A549 (cell line): Measurements from ENCODE around the gene PSMD12. TPM values are rescaled to one million over a fixed set of nuclear protein-coding genes. Genes with fewer than 3 reads are reported as not detected.

Source experiments
- ATAC-seq, 2 experiments: fragments of 200-7000 bp in 1 of 2; fragments of >200 bp in 1 of 2; cut with Nextera tagmentation in 1 of 2; cut with Tn5 transposase in 1 of 2; 3 replicates each; pipeline versions ENCODE4 v1.8.0 to v1.9.1; 2018 to 2020; ENCODE audit warnings: mild to moderate bottlenecking in 1 of 2, moderate library complexity in 1 of 2
- CTCF ChIA-PET: fragments of 300-600 bp; sonication (Branson Sonifier 250); formaldehyde crosslinking; extraction: SDS; loops from one replicate; lab custom pipeline; 2021; ENCODE audit warnings: antibody characterized with exemption, inconsistent platforms; lab: Yijun Ruan, JAX
- POLR2A ChIA-PET: fragments of 350-600 bp; formaldehyde crosslinking; extraction: SDS; loops from one replicate; lab custom pipeline; 2021; ENCODE audit warnings: antibody characterized with exemption, inconsistent platforms; lab: Yijun Ruan, JAX
- DNase-seq, 2 experiments: peaks; one replicate each; pipeline versions ENCODE4 v3.0.0 to v3.0.0-alpha.2; 2011 to 2016; ENCODE audit warnings: low read depth in 1 of 2, low spot score in 1 of 2
- FAIRE-seq: peaks from 2 replicates; lab custom pipeline; 2011; peaks lifted over from hg19 to GRCh38; lab: Jason Lieb, UNC
- H3K27ac ChIP-seq, 2 experiments: fragments of >200 bp; sonication (Bioruptor Twin); formaldehyde crosslinking; 3 replicates each; pipeline ENCODE4 v1.5.1; 2016 to 2017
- H3K4me1 ChIP-seq: fragments of >200 bp; sonication (Bioruptor Twin); formaldehyde crosslinking; 3 replicates; pipeline ENCODE4 v1.6.1; 2016
- H3K4me2 ChIP-seq: fragments of >200 bp; sonication (Bioruptor Twin); formaldehyde crosslinking; 3 replicates; pipeline ENCODE4 v1.6.1; 2016
- H3K4me3 ChIP-seq: fragments of >200 bp; sonication (Bioruptor Twin); formaldehyde crosslinking; 3 replicates; pipeline ENCODE4 v1.5.1; 2016
- H3K9me3 ChIP-seq: fragments of >200 bp; sonication (Bioruptor Twin); formaldehyde crosslinking; 3 replicates; pipeline ENCODE4 v1.6.1; 2016
- CBX8 ChIP-seq: fragments of 200-600 bp; sonication (generic); IDR thresholded peaks from 2 replicates; pipeline ENCODE4 v1.6.1; 2016
- EP300 ChIP-seq, 2 experiments: fragments of >200 bp; sonication (Bioruptor Twin); formaldehyde crosslinking; IDR thresholded peaks; 2 replicates in 1 of 2; 3 replicates in 1 of 2; pipeline ENCODE4 v1.6.1; 2016 to 2017
- ESRRA ChIP-seq: fragments of 150-350 bp; IDR thresholded peaks from 2 replicates; pipeline ENCODE4 v1.6.1; 2014; ENCODE audit warnings: mild to moderate bottlenecking, low read length, borderline replicate concordance
- FOSB ChIP-seq: fragments of 250-450 bp; sonication (Bioruptor Pico); IDR thresholded peaks from 2 replicates; pipeline ENCODE4 v1.5.0; 2020; ENCODE audit warnings: mild to moderate bottlenecking, moderate library complexity
- GATA3 ChIP-seq: IDR thresholded peaks from 2 replicates; pipeline ENCODE4 v1.6.1; 2012; ENCODE audit warnings: borderline replicate concordance
- HDAC2 ChIP-seq: fragments of 200-600 bp; sonication (generic); IDR thresholded peaks from 2 replicates; pipeline ENCODE4 v1.6.1; 2016
- HEYL ChIP-seq: fragments of 250-450 bp; sonication (Bioruptor Pico); IDR thresholded peaks from 2 replicates; pipeline ENCODE4 v1.8.0; 2021; ENCODE audit warnings: mild to moderate bottlenecking, moderate library complexity
- HOXB13 ChIP-seq: fragments of 250-450 bp; sonication (Bioruptor Pico); IDR thresholded peaks from 2 replicates; pipeline ENCODE4 v1.5.0; 2020; ENCODE audit warnings: low read depth, mild to moderate bottlenecking, moderate library complexity
- HOXB5 ChIP-seq: fragments of 250-450 bp; sonication (Bioruptor Pico); IDR thresholded peaks from 2 replicates; pipeline ENCODE4 v1.5.0; 2020; ENCODE audit warnings: mild to moderate bottlenecking, moderate library complexity
- JUN ChIP-seq, 2 experiments: fragments of >200 bp; sonication (Bioruptor Twin); formaldehyde crosslinking; IDR thresholded peaks; 2 replicates in 1 of 2; 3 replicates in 1 of 2; pipeline ENCODE4 v1.6.1; 2016 to 2017
- JUNB ChIP-seq: fragments of >200 bp; sonication (Bioruptor Twin); formaldehyde crosslinking; IDR thresholded peaks from 2 replicates; pipeline ENCODE4 v1.6.1; 2016
- KDM1A ChIP-seq: fragments of 200-600 bp; sonication (generic); IDR thresholded peaks from 2 replicates; pipeline ENCODE4 v1.6.1; 2016; ENCODE audit warnings: low read depth, mild to moderate bottlenecking
- KDM5A ChIP-seq: fragments of 200-600 bp; sonication (generic); IDR thresholded peaks from 2 replicates; pipeline ENCODE4 v1.6.1; 2016; ENCODE audit warnings: antibody characterized with exemption, mild to moderate bottlenecking
- MAFK ChIP-seq: fragments of 450-650 bp; IDR thresholded peaks from 2 replicates; pipeline ENCODE4 v1.6.1; 2014; ENCODE audit not compliant: partially characterized antibody
- MAZ ChIP-seq: fragments of 150-350 bp; IDR thresholded peaks from 2 replicates; pipeline ENCODE4 v1.6.1; 2014; ENCODE audit warnings: antibody characterized with exemption, low read depth, low read length, borderline replicate concordance
- MYC ChIP-seq: IDR thresholded peaks from 2 replicates; pipeline ENCODE4 v1.6.1; 2012; ENCODE audit warnings: mild to moderate bottlenecking, inconsistent platforms, low read length, improper control_type of control experiment, borderline replicate concordance
- POLR2A ChIP-seq: IDR thresholded peaks from 2 replicates; pipeline ENCODE4 v1.6.1; 2012; ENCODE audit warnings: mild to moderate bottlenecking, low read length
- RNF2 ChIP-seq: fragments of 200-600 bp; sonication (generic); IDR thresholded peaks from 2 replicates; pipeline ENCODE4 v1.6.1; 2016; ENCODE audit warnings: low read depth, mild to moderate bottlenecking, antibody characterized with exemption, moderate library complexity, borderline replicate concordance
- SMC3 ChIP-seq: fragments of >200 bp; sonication (Bioruptor Twin); formaldehyde crosslinking; IDR thresholded peaks from 3 replicates; pipeline ENCODE4 v1.6.1; 2018; ENCODE audit warnings: inconsistent platforms
- ZC3H11A ChIP-seq: fragments of 450-650 bp; IDR thresholded peaks from 2 replicates; pipeline ENCODE4 v1.6.1; 2014; ENCODE audit warnings: antibody characterized with exemption, mild to moderate bottlenecking
- ZNF302 ChIP-seq: fragments of 250-450 bp; sonication (Bioruptor Pico); IDR thresholded peaks from 2 replicates; pipeline ENCODE4 v1.9.0; 2021; ENCODE audit warnings: inconsistent platforms, mild to moderate bottlenecking, moderate library complexity
- WGBS: methylation state at CpG from one replicate; pipeline ENCODE4 v1.1.6; 2017; ENCODE audit errors: missing lambda C conversion rate; 5-methylcytosine and 5-hydroxymethylcytosine counted together
- polyA plus RNA-seq, 4 experiments: library from polyadenylated mRNA; depleted of rRNA in 3 of 4; stranded (reverse); fragments of >200 nt; fragmentation: RNase III in 1 of 4; extraction: RNeasy Plus Mini Kit Qiagen cat#74134 plus additional on column Dnase treatment in 1 of 4; gene quantifications; 2 replicates in 3 of 4; 3 replicates in 1 of 4; pipeline ENCODE4 v1.2.3, GENCODE V29; 2011 to 2017
- TF ChIP-seq, protein P1 (sequence below): fragments of 200-600 bp; sonication (generic); IDR thresholded peaks from 2 replicates; pipeline ENCODE4 v1.6.1; 2016; ENCODE audit warnings: antibody characterized with exemption, mild to moderate bottlenecking, moderate library complexity
- TF ChIP-seq, protein P2 (sequence below): fragments of 150-350 bp; IDR thresholded peaks from 2 replicates; pipeline ENCODE4 v1.6.1; 2014; ENCODE audit warnings: low read depth, mild to moderate bottlenecking, low read length

PSMD12 gene
- polyA plus RNA-seq, 2 of the 4 experiments (the other 2 are of a cell fraction) = 104 to 106 TPM

DNA sequence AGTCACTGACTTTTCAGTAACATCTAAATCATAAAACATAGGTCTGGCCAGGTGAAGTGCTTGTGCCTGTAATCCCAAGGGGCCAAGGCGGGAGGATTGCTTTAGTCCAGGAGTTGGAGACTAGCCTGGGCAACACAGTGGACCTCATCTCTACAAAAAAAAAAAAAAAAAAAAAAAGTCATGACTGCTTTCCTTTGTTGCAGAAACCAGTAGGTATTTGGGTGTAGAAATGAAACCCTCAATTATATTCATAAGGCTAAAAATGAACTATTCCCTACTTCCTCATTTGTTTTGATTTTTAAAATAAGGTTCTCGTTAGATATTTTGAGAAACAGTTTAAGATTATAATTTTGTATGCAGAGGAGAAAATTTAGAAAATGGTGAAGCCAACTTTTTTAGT lies 36.7 kb upstream of the PSMD12 start:
- ATAC-seq (no peak), FAIRE-seq (no peak), DNase-seq (no peak)
- TF ChIP-seq GATA3 (no peak), KDM1A (no peak), MAZ (no peak), CBX8 (no peak), ZNF302 (CRISPR knock-in tag) (no peak), JUN (IDR thresholded peaks at IDR 0.05) (no peak), RNF2 (no peak), SMC3 (no peak), ZC3H11A (no peak), JUNB (no peak), FOSB (CRISPR knock-in tag) (no peak)
- TF ChIP-seq, protein P1, sequence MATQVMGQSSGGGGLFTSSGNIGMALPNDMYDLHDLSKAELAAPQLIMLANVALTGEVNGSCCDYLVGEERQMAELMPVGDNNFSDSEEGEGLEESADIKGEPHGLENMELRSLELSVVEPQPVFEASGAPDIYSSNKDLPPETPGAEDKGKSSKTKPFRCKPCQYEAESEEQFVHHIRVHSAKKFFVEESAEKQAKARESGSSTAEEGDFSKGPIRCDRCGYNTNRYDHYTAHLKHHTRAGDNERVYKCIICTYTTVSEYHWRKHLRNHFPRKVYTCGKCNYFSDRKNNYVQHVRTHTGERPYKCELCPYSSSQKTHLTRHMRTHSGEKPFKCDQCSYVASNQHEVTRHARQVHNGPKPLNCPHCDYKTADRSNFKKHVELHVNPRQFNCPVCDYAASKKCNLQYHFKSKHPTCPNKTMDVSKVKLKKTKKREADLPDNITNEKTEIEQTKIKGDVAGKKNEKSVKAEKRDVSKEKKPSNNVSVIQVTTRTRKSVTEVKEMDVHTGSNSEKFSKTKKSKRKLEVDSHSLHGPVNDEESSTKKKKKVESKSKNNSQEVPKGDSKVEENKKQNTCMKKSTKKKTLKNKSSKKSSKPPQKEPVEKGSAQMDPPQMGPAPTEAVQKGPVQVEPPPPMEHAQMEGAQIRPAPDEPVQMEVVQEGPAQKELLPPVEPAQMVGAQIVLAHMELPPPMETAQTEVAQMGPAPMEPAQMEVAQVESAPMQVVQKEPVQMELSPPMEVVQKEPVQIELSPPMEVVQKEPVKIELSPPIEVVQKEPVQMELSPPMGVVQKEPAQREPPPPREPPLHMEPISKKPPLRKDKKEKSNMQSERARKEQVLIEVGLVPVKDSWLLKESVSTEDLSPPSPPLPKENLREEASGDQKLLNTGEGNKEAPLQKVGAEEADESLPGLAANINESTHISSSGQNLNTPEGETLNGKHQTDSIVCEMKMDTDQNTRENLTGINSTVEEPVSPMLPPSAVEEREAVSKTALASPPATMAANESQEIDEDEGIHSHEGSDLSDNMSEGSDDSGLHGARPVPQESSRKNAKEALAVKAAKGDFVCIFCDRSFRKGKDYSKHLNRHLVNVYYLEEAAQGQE = no peak
- Histone ChIP-seq H3K27ac (no peak overlapping the region), H3K4me1 (no peaks in the 10 kb centered on the region), H3K4me2 (no peak overlapping the region), H3K9me3 (no peaks in the 10 kb centered on the region), H3K4me3 (no peak overlapping the region)
- POLR2A ChIA-PET = no interaction called here
- 85% methylated on average over 2 of the region's 2 CpGs for WGBS
- CTCF ChIA-PET = no interaction called here

DNA sequence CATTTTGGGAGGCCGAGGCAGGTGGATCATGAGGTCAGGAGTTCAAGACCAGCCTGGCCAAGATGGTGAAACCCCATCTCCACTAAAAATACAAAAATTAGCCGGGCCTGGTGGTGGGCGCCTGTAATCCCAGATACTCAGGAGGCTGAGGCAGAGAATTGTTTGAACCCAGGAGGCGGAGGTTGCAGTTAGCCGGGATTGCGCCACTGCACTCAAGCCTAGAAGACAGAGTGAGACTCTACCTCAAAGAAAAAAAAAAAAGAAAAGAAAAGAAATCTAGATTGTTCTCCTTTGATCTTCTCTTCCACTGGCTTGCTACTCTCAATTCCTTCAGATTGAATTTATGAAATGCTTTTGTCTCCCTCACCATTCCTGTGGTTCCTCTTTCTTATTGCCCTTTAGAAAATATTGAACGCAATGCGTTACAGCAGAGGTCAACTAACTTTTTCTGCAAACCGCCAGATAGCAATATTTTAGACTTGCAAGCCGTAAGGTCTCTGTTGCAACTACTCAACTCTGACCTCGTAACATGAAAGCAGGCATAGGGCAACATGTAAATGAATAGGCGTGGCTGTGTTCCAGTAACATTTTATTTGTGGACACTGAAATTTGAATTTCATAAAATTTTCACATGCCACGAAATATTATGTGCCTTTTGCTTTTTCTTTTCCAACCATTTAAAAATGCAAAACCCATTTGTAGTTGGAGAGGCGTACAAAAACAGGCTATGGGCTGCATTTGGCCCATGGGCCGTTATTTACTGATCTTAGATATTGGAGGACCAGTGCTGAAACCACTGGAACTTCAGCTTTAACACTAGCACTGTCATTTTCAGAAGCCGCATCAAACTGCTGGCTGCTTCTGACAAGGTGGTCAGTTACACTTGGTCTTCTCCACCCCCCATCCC lies 35.5 kb upstream of the PSMD12 start:
- TF ChIP-seq ZNF302 (CRISPR knock-in tag) = no peak
- no peak for TF ChIP-seq CBX8
- TF ChIP-seq, protein P1 = no peak
- TF ChIP-seq MAFK = no peak
- TF ChIP-seq HDAC2 = no peak
- no peak for TF ChIP-seq HEYL (CRISPR knock-in tag)
- no peak for TF ChIP-seq EP300 (IDR thresholded peaks at IDR 0.05)
- TF ChIP-seq, protein P2, sequence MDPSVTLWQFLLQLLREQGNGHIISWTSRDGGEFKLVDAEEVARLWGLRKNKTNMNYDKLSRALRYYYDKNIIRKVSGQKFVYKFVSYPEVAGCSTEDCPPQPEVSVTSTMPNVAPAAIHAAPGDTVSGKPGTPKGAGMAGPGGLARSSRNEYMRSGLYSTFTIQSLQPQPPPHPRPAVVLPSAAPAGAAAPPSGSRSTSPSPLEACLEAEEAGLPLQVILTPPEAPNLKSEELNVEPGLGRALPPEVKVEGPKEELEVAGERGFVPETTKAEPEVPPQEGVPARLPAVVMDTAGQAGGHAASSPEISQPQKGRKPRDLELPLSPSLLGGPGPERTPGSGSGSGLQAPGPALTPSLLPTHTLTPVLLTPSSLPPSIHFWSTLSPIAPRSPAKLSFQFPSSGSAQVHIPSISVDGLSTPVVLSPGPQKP = no peak
- TF ChIP-seq HOXB5 (CRISPR knock-in tag) = no peak
- no peak for TF ChIP-seq KDM5A
- no peak for TF ChIP-seq HOXB13 (CRISPR knock-in tag)
- no peak for TF ChIP-seq MYC
- TF ChIP-seq FOSB (CRISPR knock-in tag) = no peak
- no peak for TF ChIP-seq ESRRA
- no peak for TF ChIP-seq POLR2A
- TF ChIP-seq SMC3 = no peak
- Histone ChIP-seq H3K4me1 (no peaks in the 10 kb centered on the region), H3K9me3 (no peaks in the 10 kb centered on the region), H3K4me2 (no peak overlapping the region), H3K4me3 (no peak overlapping the region), H3K27ac (no peak overlapping the region)
- FAIRE-seq (no peak), ATAC-seq (no peak), DNase-seq (no peak)
- ChIA-PET CTCF (interaction anchor here (1.1 kb wide), 1 partner anchor 73 kb away, joined by 3 read pairs; no protein-coding TSS in a partner anchor), POLR2A (no interaction called here)
- 89% methylated on average over 16 of the region's 16 CpGs for WGBS
